OCI-LY1 (cell line): ENCODE data around the gene CISH.

Experiments
- H2AFZ ChIP-seq: fragments of 200-600 bp; sonication (generic), shearing (Covaris generic); 2 replicates; pipeline ENCODE4 v1.6.0; 2014; ENCODE audit warnings: antibody characterized with exemption, mild to moderate bottlenecking, low read length
- H3F3A ChIP-seq: fragments of 200-600 bp; sonication (generic), shearing (Covaris generic); 2 replicates; pipeline ENCODE4 v1.6.0; 2014; ENCODE audit warnings: mild to moderate bottlenecking, antibody characterized with exemption, low read length, moderate library complexity; ENCODE audit not compliant: insufficient read depth
- H3K27ac ChIP-seq: fragments of 200-600 bp; sonication (generic); 2 replicates; pipeline ENCODE4 v1.5.1; 2014; ENCODE audit warnings: low read length, mixed run types, mild to moderate bottlenecking, low read depth; ENCODE audit not compliant: poor library complexity, severe bottlenecking
- H3K27me3 ChIP-seq: fragments of 200-600 bp; sonication (generic); 2 replicates; pipeline ENCODE4 v1.6.0; 2014; ENCODE audit warnings: antibody characterized with exemption, mild to moderate bottlenecking, low read length, moderate library complexity; ENCODE audit not compliant: insufficient read depth
- H3K36me3 ChIP-seq: fragments of 200-600 bp; sonication (generic); 2 replicates; pipeline ENCODE4 v1.6.1; 2014; ENCODE audit warnings: mild to moderate bottlenecking, antibody characterized with exemption, low read length, moderate library complexity, mixed read lengths; ENCODE audit not compliant: insufficient read depth
- H3K4me1 ChIP-seq: fragments of 200-600 bp; sonication (generic); 2 replicates; pipeline ENCODE4 v1.5.1; 2014; ENCODE audit warnings: mild to moderate bottlenecking, low read length, moderate library complexity; ENCODE audit not compliant: insufficient read depth, severe bottlenecking
- H3K4me2 ChIP-seq: fragments of 200-600 bp; sonication (generic), shearing (Covaris generic); 2 replicates; pipeline ENCODE4 v1.6.1; 2014; ENCODE audit warnings: low read length
- H3K4me3 ChIP-seq: fragments of 200-600 bp; sonication (generic); 2 replicates; pipeline ENCODE4 v1.5.1; 2014; ENCODE audit warnings: low read length, low read depth, mild to moderate bottlenecking, mixed read lengths; ENCODE audit not compliant: poor library complexity, severe bottlenecking
- H3K79me2 ChIP-seq: fragments of 200-600 bp; shearing (Covaris generic); 2 replicates; pipeline ENCODE4 v1.6.1; 2016; ENCODE audit warnings: mixed run types, low read length, mixed read lengths; ENCODE audit not compliant: insufficient read depth
- H3K9ac ChIP-seq: fragments of 200-600 bp; sonication (generic), shearing (Covaris generic); 2 replicates; pipeline ENCODE4 v1.6.1; 2014; ENCODE audit warnings: mild to moderate bottlenecking, low read length, mixed read lengths
- H3K9me2 ChIP-seq: fragments of 200-600 bp; sonication (generic), shearing (Covaris generic); 2 replicates; pipeline ENCODE4 v1.6.1; 2014; ENCODE audit warnings: low read depth, mild to moderate bottlenecking, low read length, mixed read lengths
- H3K9me3 ChIP-seq: fragments of 200-600 bp; shearing (Covaris generic); 2 replicates; pipeline ENCODE4 v1.6.1; 2014; ENCODE audit warnings: low read length, mixed read lengths
- H4K20me1 ChIP-seq: fragments of 200-600 bp; sonication (generic), shearing (Covaris generic); 2 replicates; pipeline ENCODE4 v1.6.0; 2016; ENCODE audit warnings: mild to moderate bottlenecking, low read length; ENCODE audit not compliant: insufficient read depth
- EZH2 ChIP-seq: fragments of 200-600 bp; sonication (generic), shearing (Covaris generic); IDR thresholded peaks from 2 replicates; pipeline ENCODE4 v1.8.0; 2017; ENCODE audit warnings: borderline replicate concordance, mixed run types, mild to moderate bottlenecking, antibody characterized with exemption, low read length, moderate library complexity, mixed read lengths
- TF ChIP-seq, protein P1 (sequence below): fragments of 200-600 bp; sonication (generic), shearing (Covaris generic); IDR thresholded peaks from 2 replicates; pipeline ENCODE4 v1.5.1; 2017; ENCODE audit warnings: mild to moderate bottlenecking, antibody characterized with exemption, low read length, moderate library complexity, mixed read lengths

The CISH gene

DNA sequence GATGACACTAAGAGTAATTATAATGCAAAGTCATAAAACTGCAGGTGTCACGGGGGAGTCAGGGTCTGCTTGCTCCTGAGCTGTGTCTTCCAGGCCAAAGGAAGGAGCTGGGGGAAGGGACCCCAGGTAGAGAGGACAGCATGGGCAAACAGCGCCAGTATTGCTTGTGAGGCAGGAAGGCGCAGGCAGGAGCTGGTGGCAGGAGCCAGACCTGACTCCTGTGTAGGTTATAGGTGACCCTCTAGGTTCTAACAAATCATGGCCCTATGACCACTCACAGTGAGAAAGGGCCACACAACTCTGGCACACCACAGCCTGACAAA, 1.9 kb downstream of the CISH start:
- H3F3A ChIP-seq: no peaks in the 10 kb centered on the region
- peaks cover 9% of the 10 kb centered on the region for H3K4me1 ChIP-seq
- no peaks in the 10 kb centered on the region for H3K79me2 ChIP-seq
- no peak overlapping the region for H3K27ac ChIP-seq
- no peak for TF ChIP-seq EZH2
- TF ChIP-seq, protein P1, sequence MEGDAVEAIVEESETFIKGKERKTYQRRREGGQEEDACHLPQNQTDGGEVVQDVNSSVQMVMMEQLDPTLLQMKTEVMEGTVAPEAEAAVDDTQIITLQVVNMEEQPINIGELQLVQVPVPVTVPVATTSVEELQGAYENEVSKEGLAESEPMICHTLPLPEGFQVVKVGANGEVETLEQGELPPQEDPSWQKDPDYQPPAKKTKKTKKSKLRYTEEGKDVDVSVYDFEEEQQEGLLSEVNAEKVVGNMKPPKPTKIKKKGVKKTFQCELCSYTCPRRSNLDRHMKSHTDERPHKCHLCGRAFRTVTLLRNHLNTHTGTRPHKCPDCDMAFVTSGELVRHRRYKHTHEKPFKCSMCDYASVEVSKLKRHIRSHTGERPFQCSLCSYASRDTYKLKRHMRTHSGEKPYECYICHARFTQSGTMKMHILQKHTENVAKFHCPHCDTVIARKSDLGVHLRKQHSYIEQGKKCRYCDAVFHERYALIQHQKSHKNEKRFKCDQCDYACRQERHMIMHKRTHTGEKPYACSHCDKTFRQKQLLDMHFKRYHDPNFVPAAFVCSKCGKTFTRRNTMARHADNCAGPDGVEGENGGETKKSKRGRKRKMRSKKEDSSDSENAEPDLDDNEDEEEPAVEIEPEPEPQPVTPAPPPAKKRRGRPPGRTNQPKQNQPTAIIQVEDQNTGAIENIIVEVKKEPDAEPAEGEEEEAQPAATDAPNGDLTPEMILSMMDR: no peak
- H3K9me2 ChIP-seq: no peaks in the 10 kb centered on the region
- no peak overlapping the region for H3K4me3 ChIP-seq
- no peaks in the 10 kb centered on the region for H3K36me3 ChIP-seq
- no peaks in the 10 kb centered on the region for H4K20me1 ChIP-seq
- no peak overlapping the region for H3K9ac ChIP-seq
- H3K27me3 ChIP-seq: peaks cover 10% of the 10 kb centered on the region; the same call in 1 of the 2 replicates
- no peak overlapping the region for H2AFZ ChIP-seq
- no peak overlapping the region for H3K4me2 ChIP-seq
- H3K9me3 ChIP-seq: no peaks in the 10 kb centered on the region

- Histone ChIP-seq H3K36me3 (no peaks in the 10 kb centered on the region), H4K20me1 (no peaks in the 10 kb centered on the region), H2AFZ (no peak overlapping the region), H3K9ac (no peak overlapping the region), H3K4me2 (no peak overlapping the region), H3K79me2 (no peaks in the 10 kb centered on the region), H3K9me2 (no peaks in the 10 kb centered on the region), H3K27me3 (peaks cover 10% of the 10 kb centered on the region; the same call in 1 of the 2 replicates), H3K9me3 (no peaks in the 10 kb centered on the region), H3K4me3 (no peak overlapping the region), H3F3A (no peaks in the 10 kb centered on the region), H3K27ac (no peak overlapping the region), H3K4me1 (peaks cover 9% of the 10 kb centered on the region)
- no peak for TF ChIP-seq EZH2
- TF ChIP-seq, protein P1: no peak
These were observed 2.4 kb downstream of the CISH start for GRCh38 chr3:50609071-50609762.

- H4K20me1 ChIP-seq: no peaks in the 10 kb centered on the region
These were observed 3.3 kb downstream of the CISH start for GRCh38 chr3:50608278-50608677.

More at GRCh38 chr3:50608278-50608677, 3.3 kb downstream of the CISH start:
- Histone ChIP-seq H3K9me2 (no peaks in the 10 kb centered on the region), H3K36me3 (no peaks in the 10 kb centered on the region), H3K9me3 (no peaks in the 10 kb centered on the region), H3K27me3 (peaks cover 10% of the 10 kb centered on the region; the same call in 1 of the 2 replicates), H3K4me3 (no peak overlapping the region), H3F3A (no peaks in the 10 kb centered on the region), H3K79me2 (no peaks in the 10 kb centered on the region), H2AFZ (no peak overlapping the region), H3K4me2 (no peak overlapping the region), H3K27ac (no peak overlapping the region), H3K4me1 (peaks cover 9% of the 10 kb centered on the region), H3K9ac (no peak overlapping the region)
- no peak for TF ChIP-seq EZH2
- TF ChIP-seq, protein P1: no peak
